Measurements from ENCODE around the gene SPOCK1.

SPOCK1 gene

DNA sequence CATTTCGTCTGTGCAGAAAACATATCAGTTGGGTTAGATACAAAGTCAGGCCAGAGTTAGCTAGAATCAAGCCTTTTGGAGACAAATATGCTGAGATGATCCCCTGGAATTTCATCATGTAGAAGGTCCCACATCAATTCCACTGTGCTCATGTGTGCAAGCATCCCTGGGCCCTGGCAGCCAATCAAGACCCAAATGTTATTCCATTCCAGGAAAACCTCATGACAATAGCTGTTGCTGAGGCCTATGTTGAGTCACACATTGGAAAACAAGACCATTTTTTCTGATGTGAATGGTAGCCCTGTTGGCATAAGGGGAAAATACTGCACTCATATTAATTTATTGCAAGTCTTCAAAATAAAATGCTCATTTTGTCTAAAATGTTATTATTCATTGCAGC is 11.5 kb downstream of the SPOCK1 start:
- no peak for DNase-seq (ENCODE audit: low read depth in 1 of 2, low spot score in 1 of 2)
- in situ Hi-C loops (cut with HindIII; ENCODE audit: low pct_unique_long_range_greater_than_20kb, low sequenced_read_pairs), result no loop called here
- TF ChIP-seq JUND (IDR thresholded peaks at IDR 0.05; ENCODE audit: low read depth), result no peak

DNA sequence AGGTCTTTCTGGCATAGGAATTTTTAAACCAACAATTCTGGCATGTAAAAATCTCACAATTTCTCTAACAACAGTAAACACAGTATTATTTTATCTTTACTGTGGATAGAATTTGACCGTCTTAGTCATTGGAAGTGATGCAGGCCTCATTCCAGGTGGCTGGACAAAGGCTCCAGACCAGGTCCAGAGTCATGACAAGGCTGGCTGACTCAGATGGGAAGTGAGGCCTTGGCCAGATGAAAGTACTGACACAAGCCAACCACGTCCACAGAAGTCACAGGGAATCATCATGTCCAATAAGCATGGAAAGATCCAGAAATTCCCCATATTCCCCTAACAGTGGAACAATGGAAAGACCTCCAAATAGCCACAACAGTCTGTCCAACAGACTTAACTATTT is 12.4 kb downstream of the SPOCK1 start:
- no peak for TF ChIP-seq JUND (IDR thresholded peaks at IDR 0.05; ENCODE audit: low read depth)
- DNase-seq (ENCODE audit: low read depth in 1 of 2, low spot score in 1 of 2), result no peak
- in situ Hi-C loops (cut with HindIII; ENCODE audit: low pct_unique_long_range_greater_than_20kb, low sequenced_read_pairs), result no loop called here

GRCh38 chr5:137481596-137481995 is 17.5 kb downstream of the SPOCK1 start:
- no peak for DNase-seq (ENCODE audit: low read depth in 1 of 2, low spot score in 1 of 2)
- in situ Hi-C loops (cut with HindIII; ENCODE audit: low pct_unique_long_range_greater_than_20kb, low sequenced_read_pairs), result no loop called here

GRCh38 chr5:137478043-137478442 is 21.1 kb downstream of the SPOCK1 start:
- in situ Hi-C loops (cut with HindIII; ENCODE audit: low pct_unique_long_range_greater_than_20kb, low sequenced_read_pairs), result no loop called here
- TF ChIP-seq JUND (IDR thresholded peaks at IDR 0.05; ENCODE audit: low read depth), result no peak
- DNase-seq (ENCODE audit: low read depth in 1 of 2, low spot score in 1 of 2), result no peak

More at GRCh38 chr5:137481596-137481995, 17.5 kb downstream of the SPOCK1 start:
- TF ChIP-seq JUND (IDR thresholded peaks at IDR 0.05; ENCODE audit: low read depth), result no peak

DNA sequence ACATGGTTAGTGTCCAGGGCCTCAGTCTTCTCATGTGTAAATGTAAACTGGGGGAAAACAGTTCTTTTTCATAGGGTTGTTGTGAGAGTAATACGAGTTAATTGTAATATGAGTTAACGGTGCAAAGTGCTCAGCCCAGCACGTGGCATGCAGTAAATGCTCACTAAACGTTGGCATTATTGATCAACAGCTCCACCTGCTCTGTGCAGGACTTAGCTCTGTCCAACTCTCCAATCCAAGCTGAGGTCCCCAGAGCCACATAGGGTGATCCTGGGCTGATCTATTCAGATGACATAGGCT is 28.3 kb downstream of the SPOCK1 start:
- in situ Hi-C loops (cut with HindIII; ENCODE audit: low pct_unique_long_range_greater_than_20kb, low sequenced_read_pairs), result no loop called here
- TF ChIP-seq JUND (IDR thresholded peaks at IDR 0.05; ENCODE audit: low read depth), result no peak
- no peak for DNase-seq (ENCODE audit: low read depth in 1 of 2, low spot score in 1 of 2)

- in situ Hi-C loops (cut with HindIII; ENCODE audit: low pct_unique_long_range_greater_than_20kb, low sequenced_read_pairs), result no loop called here
- TF ChIP-seq JUND (IDR thresholded peaks at IDR 0.05; ENCODE audit: low read depth), result no peak
- DNase-seq (ENCODE audit: low read depth in 1 of 2, low spot score in 1 of 2), result no peak
Observed at GRCh38 chr5:137470111-137470920, 28.8 kb downstream of the SPOCK1 start.

DNA sequence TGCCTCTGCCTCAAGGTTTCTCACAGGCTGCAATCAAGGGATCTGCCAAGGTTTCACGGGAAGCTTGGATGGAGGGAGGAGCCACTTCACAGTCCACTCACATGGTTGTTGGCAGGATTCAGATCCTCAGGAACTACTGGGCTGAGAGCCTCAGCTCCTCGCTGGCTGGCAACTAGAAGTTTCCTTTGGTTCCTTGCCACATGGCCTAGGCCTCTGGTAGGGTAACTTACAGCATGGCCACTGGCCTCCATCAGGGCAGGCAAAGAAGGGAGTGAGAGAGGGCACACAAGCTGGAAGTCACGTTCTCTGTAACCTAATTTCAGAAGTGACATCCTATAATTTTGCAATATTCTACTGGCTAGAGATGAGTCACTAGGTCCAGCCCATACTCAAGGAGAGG is 32.2 kb downstream of the SPOCK1 start:
- TF ChIP-seq JUND (IDR thresholded peaks at IDR 0.05; ENCODE audit: low read depth), result no peak
- no peak for DNase-seq (ENCODE audit: low read depth in 1 of 2, low spot score in 1 of 2)

GRCh38 chr5:137465930-137466329 is 33.2 kb downstream of the SPOCK1 start:
- DNase-seq (ENCODE audit: low read depth in 1 of 2, low spot score in 1 of 2), result no peak
- in situ Hi-C loops (cut with HindIII; ENCODE audit: low pct_unique_long_range_greater_than_20kb, low sequenced_read_pairs), result no loop called here
- no peak for TF ChIP-seq JUND (IDR thresholded peaks at IDR 0.05; ENCODE audit: low read depth)

More for the DNA sequence above, 32.2 kb downstream of the SPOCK1 start:
- in situ Hi-C loops (cut with HindIII; ENCODE audit: low pct_unique_long_range_greater_than_20kb, low sequenced_read_pairs), result no loop called here

- in situ Hi-C loops (cut with HindIII; ENCODE audit: low pct_unique_long_range_greater_than_20kb, low sequenced_read_pairs), result no loop called here
- DNase-seq (ENCODE audit: low read depth in 1 of 2, low spot score in 1 of 2), result no peak
- no peak for TF ChIP-seq JUND (IDR thresholded peaks at IDR 0.05; ENCODE audit: low read depth)
Observed at GRCh38 chr5:137462816-137463520, 36.2 kb downstream of the SPOCK1 start.

- in situ Hi-C loops (cut with HindIII; ENCODE audit: low pct_unique_long_range_greater_than_20kb, low sequenced_read_pairs), result no loop called here
- no peak for DNase-seq (ENCODE audit: low read depth in 1 of 2, low spot score in 1 of 2)
- no peak for TF ChIP-seq JUND (IDR thresholded peaks at IDR 0.05; ENCODE audit: low read depth)
Observed at GRCh38 chr5:137462265-137462590, 36.9 kb downstream of the SPOCK1 start.

GRCh38 chr5:137461391-137462264 is 37.5 kb downstream of the SPOCK1 start:
- no peak for DNase-seq (ENCODE audit: low read depth in 1 of 2, low spot score in 1 of 2)
- no peak for TF ChIP-seq JUND (IDR thresholded peaks at IDR 0.05; ENCODE audit: low read depth)
- in situ Hi-C loops (cut with HindIII; ENCODE audit: low pct_unique_long_range_greater_than_20kb, low sequenced_read_pairs), result no loop called here

DNA sequence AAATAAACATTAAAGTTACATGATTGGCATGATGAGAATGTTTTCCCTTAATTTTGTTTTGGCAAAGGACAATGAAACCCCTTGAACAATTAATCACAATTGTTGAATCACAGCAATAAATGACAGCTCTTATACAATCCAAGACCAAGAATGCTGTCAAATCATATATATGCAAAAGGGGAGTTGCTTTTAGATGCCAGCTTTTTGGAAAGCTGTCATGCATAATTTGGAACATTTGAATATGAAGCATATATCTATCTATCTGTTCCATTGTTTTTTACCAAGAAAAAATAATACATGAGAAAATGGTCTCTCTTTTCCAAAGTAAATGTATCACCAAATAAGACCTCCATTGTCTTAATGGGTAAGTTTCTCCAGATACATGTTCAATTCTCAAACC is 44.5 kb downstream of the SPOCK1 start:
- no peak for TF ChIP-seq JUND (IDR thresholded peaks at IDR 0.05; ENCODE audit: low read depth)
- no peak for DNase-seq (ENCODE audit: low read depth in 1 of 2, low spot score in 1 of 2)
- in situ Hi-C loops (cut with HindIII; ENCODE audit: low pct_unique_long_range_greater_than_20kb, low sequenced_read_pairs), result no loop called here

Data from T47D (cell line).